Measurements from ENCODE around the gene LRRC72.
"Not testable (repeated sequence)": the region's sequence is repeated elsewhere in the genome, so short reads cannot be mapped to it uniquely, and the experiment has no call there.

LRRC72 gene

DNA sequence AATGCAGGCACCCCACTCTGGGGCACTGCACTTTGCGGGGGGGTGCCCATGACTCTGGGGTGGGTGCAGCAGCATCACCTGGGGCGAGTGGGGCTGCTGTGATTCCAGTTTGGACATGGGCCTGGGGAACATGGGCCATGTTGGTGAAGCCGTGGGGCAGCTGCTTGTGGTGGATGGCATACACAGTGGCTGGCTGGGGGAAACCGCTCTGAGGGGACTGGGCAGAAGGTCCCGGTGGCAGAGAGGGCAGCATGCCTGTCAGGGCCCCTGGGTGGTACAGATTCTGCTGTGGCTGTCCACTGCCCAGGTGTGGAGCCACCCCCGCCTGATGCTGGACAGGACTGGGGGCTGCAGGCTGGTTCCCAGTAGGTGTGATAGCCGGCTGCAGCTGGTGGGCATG, 57.2 kb downstream of the LRRC72 start:
- no peak for DNase-seq

DNA sequence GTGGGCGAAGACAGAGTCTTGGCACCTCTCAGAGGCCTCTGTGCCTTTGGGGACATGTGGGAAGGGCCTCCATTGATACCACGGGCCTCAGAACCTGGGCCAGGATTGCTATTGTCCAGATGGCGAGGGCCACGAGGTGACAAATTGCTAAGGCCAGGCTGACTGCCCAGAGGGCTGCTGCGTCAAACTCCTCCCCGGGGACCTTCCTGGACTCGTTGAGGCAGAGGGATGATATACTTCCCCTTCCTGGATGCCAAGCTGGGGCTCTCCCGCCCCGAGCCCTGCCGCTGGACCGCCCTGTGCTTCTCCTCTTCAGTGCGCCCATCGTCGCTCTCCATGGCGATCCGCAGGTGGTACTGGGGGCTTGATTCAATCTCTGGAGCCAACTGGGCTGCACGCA, 58.9 kb downstream of the LRRC72 start:
- DNase-seq: no peak

DNA sequence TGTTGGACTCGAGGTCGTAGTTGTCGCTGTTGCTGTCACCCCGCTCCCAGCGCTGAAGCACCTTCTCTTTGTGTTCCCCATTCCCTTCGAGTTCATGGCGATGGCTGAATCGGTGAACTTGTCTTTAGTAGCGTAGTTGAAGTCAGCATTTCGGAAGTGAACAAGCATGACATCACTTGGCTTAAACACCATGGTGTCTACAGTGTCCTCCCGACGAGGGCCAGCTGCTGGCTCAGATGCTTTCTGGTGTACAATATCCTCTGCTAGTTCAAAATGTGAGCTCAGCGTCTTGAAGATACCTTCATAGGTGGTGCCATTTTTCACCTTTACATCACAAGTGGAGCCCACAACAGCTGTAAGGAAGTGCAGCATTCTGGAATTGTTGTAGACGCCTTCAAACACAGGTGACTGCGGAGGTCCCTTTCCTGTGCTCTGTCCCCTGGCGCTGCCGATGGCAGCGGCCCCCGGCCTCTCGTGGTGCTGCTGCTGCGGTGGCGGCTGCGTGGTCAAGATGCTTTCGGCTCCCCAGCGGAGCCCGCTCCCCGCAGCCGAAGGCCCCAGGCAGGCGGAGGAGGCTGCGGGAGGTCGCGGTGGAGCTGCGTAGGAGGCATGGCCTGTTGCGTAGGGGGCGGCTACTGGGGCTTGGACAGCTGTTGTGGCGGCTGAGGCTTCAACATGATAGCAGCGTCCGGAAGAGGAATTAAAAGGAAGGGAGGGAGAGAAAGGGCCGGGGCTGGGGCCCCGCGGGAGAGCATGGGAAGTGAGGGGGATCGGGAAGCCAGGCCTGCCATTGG, 59.7 kb downstream of the LRRC72 start:
- DNase-seq: no peak

DNA sequence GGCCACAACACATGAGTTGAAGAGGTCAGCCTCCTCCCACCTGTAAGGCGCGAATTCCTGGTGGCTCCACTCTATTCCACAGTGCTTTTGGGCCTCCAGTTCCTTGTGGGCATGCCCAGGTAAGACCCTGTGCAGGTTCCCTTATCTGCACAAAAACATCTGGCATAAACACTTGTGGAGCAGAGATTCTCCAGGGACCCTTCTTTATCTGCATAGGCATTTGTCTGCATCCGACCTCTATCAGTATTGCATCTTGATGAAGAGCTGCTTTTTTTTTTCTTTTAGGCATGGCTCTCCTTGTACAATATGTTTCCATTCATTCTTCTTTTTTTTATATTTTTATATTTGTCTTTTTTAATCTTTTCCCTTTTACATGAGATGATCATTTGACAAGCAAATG, 60.5 kb downstream of the LRRC72 start:
- no peak for DNase-seq

DNA sequence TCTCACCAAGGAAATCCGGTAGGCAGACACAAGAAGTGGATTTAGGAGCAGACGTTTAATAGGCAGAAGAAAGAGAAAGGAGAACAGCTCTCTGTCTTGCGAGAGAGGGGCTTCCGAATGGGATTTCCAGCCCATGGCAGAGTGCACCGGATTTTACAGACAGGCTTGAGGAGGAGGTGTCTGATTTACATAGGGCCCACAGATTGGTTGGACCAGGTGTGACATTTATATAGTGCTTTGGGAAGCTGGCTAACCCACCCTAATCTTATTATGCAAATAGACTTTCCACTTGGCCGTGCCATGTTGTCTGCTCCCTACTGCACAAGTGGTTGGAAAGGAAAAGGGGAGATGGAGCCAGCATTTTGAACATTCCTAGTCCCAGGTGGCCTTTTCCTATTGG, 61.2 kb downstream of the LRRC72 start:
- peak; percentile 36 for DNase-seq

DNA sequence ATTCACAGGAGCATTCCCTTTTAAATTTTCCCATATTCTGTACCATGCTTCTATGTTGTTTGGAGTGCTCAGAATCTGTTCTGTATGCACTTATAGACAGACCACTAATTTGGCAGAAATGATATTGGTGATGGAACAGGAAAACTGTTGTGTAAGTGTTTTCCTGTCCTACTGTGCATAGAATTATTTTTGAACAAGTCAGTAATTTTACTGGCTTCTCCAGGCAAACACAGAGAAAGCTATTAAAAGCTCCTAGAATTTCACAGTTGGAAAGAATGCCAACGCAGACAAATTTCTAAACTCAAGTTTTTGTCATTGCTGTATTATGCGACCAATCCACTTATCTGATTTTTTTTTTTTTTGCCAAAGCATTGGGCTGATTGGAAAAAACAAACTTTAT, 63.3 kb downstream of the LRRC72 start:
- DNase-seq: no peak

DNA sequence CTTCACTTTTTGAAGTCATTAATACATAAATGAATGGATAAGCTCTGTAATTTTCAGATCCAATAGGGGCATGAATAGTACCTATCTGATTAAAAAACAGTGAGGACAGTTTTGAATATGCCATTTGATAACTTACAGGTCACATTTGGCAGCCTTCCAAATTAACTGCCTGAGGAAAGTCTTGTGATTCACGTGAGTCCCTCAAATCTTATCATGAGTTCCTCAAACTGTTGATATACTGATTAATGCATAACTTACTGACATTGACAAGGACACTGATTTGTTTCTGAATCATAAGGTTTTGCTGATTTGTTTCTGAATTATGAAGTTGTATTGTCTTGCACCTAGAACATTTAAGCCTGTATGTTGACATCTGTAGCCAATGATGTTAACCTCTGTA, 63.8 kb downstream of the LRRC72 start:
- DNase-seq: peak; percentile 8

DNA sequence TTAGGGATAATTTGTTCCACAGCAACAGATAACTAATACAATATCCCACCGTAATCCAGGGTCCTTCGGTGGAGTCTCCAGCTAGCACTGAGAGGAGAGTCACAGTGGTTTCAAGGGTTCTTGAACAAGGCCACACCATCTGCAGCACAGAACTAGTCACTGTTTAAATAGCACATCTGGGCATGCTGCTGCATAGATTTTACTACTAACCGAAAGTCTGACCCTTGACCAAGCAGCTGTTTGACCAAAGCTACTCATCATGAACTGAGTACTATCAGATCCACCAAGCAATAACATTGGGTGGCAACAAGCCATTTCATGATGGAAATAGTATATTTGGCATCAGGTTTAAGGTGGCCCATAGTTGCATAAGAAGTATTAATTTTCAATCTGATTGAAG, 65.8 kb downstream of the LRRC72 start:
- no peak for DNase-seq

DNA sequence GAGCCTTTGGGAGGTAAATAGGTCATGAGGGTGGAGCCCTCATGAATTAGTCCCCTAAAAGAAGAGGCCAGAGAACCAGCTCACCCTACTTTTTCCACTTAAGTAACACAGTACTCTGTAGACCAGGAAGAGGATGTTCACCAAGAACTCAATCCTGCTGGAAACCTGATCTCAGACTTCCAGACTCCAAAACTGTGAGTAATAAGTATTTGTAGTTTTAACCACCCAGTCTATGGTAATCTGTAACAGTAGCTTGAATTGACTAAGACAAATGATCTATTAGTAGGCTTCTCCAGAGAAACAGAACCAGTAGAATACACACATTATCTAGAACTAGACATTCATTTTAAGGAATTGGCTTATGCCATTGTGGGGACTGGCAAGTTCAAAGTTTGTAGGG, 67.4 kb downstream of the LRRC72 start:
- no peak for DNase-seq

DNA sequence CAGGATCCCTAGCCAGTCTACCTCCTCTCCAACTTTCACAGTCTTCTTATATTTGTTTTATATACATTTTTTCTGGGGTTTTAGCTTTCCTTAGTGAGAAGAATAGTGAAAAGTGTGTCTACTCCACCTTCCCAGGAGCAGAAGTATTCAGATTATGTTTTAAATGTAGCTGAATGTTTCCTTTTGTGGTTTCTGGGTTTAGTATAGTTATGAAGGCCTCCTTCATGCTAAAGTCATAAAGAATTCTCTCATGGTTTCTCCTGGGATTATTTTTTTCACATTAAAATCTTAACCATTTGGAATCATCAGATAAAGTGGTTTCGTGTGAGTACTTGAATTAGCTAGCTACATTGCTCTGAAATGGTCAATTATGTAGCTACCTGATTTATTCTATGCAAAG, 68.1 kb downstream of the LRRC72 start:
- DNase-seq: no peak

DNA sequence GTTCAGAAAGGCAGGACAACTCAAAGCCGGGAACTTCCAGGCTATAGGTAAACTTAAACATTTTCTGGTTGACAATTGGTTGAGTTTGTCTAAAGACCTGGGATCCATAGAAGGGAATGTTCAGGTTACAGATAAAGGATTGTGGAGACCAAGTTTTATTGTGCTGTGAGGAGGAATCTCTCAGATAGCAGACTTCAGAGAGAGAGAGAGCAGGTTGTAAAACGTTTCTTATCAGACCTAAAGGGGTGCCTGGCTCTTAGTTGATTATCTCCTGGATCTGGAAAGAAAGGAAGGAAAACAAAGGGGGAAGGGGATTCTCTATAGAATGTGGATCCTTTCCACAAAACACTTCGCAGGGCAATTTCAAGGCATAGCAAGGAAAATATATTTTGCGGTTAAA, 69.0 kb downstream of the LRRC72 start:
- not testable (repeated sequence) for DNase-seq

DNA sequence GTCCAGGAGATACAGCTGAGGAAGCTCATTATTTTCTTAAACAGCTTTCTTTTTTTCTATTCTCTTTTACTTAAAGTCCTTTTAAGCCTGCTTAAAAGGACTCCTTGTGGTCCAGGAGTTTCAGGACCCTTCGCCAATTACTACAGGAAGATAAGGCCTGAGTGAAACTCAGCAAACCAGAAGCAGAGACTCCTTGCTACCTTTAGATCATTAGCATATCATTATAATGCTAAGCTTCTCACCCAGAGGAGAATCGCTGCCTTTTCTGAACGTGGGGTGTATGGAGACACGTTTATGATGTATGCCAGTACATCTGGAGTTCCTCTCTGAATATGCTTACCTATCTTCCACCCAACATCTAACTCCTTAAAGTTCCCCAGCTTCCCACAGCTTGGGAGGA, 71.4 kb downstream of the LRRC72 start:
- no peak for DNase-seq

DNA sequence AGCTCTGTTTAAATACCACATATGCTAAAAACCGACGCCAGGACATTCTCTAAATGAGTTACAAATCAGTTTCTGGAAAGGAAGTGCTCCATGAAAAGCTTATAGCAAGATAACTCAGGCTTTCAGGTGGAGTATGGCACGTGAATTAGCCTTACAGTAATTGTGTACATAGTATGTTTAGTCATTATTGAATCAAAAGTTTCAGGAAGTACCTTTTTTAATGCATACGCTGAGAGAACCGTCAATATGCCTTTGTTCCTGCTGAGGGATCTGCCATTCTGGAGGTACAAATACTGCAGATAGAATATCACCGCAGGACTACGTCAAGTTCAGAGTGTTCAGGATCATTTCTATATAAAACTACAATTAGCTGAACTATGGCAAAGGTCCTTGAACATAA, 73.2 kb downstream of the LRRC72 start:
- no peak for DNase-seq

DNA sequence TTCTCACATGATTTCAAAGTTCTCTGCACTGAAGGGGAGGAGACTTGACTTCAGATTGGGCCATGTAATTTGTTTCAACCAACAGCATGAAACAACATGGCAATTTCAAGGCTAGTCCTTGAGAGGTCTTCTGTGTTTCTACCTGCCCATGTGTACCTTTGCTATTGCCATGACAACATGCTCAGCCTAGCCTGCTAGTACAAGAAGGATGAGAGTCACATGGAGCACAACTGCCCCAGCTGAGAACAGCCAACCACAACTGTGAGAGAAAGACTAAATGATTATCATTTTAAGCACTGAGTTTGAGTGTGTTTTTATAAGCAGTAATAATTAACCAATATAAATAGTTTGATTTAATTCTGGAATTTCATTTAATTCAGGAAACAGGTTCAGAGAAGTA, 77.0 kb downstream of the LRRC72 start:
- no peak for DNase-seq

DNA sequence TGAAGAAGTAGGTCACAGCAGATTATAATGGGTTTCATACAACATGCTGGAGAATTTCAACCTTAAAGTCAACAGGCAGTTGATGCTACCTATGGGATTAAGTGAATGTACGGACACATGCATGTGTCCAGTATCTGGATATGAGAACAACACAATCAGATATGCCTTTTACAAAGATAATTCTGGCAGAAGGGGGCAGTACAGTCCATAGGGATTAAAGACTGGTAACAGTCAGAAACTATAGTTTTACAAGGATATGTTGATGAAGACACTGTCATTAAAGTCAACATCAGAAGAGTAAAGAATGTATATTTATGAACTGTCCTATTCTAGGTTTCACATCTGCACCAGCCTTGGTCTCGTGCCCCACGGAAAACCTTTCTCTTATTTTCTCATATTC, 77.4 kb downstream of the LRRC72 start:
- no peak for DNase-seq

DNA sequence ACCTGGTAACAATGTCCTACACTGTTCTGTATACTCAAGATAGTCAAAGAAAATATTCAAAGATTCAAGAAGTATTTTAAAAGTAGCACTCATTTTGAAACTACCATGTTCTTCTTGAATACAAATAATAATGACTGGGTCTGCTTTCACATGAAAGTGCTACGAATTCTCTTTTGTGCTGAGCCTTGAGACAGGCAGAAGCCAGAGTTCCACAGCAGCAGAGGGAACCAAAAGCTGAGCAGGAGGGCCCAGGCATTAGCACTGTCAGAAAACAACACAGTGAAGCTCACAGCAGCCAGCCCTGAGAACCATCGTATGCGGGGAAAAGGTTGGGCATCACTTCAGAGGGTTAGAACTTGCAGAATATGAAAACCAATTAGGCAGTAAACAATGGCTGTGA, 80.1 kb downstream of the LRRC72 start:
- DNase-seq: no peak

DNA sequence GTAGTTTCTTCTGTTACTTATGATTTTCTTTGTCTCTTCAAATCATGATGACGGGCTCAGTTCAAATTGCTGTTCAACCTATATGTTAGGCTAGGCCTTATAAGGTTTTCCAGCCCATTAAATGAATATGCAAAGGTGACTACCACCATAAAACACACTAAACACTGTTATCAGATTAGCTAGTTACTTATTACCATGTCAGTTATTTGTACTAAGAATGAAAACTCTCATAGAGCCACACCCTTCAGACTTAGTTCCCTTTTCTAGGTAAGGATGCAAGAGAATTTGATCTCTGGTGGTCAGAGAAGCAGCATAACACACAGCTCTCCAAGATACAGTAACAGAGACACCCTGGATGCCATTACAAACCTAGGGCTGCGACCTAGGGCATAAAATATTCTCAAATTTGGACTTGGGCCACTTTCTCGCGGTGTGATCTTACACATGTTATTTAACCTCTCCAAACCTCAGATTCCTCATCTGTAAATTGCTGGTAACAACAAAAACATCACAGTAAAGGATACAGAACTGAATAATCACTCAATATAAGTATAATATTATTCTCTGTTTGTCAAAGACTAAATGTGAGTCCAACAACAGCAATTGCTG, 83.3 kb downstream of the LRRC72 start:
- no peak for DNase-seq

DNA sequence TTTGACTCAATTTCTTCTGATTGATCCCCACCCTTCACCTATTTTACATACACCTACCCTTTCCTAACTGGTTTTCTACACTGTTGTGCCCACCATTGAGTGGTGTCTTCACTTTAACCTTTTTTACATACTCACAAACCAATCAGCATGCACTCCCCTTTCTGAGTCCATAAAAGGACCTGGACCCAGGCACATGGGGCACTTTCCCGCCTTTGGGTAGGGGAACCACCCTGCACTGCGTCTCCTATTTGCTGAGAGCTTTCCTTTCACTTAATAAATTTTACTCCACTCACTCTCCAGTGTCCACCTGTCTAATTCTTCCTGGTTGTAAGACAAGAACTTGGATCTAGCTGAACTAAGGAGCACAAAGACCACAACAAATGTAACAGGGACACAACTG, 85.1 kb downstream of the LRRC72 start:
- no peak for DNase-seq

DNA sequence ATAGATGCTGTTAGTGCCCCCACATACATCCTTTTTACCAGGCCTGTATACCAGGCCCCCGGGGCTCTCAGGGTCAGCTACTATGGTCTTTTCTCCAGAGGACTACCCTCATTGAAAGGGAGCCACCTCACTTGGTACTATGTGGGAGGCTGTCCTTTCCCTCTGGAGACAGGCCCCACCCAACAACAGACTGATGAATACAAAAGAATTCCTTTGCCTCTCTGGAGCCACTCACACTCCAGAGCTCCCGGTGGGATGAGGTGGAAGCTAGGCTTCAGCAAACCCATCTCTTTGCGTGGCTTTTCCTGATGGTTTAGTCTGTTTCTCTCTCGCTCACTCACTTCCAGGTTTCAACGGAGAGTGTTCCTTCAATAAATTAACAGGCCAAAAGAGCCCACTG, 88.6 kb downstream of the LRRC72 start:
- DNase-seq: no peak

DNA sequence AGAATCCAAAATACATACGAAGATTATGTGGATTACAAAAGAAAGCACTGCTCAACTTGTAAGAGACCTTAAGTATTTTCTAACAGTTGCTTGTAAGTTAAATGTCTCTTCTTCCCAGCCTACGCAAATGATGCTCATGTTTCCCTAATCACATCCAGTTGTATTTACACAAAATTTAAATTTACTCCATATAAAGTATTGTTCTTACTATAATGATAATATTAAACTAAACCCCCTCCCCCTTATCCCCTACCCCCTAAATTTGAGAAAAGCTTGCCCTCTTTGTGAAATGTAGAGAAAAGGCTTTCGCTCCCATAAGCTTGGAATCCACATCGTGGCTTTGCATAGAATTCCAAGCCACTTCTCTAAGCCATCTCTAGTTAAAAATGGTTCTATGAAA, 89.5 kb downstream of the LRRC72 start:
- no peak for DNase-seq

DNA sequence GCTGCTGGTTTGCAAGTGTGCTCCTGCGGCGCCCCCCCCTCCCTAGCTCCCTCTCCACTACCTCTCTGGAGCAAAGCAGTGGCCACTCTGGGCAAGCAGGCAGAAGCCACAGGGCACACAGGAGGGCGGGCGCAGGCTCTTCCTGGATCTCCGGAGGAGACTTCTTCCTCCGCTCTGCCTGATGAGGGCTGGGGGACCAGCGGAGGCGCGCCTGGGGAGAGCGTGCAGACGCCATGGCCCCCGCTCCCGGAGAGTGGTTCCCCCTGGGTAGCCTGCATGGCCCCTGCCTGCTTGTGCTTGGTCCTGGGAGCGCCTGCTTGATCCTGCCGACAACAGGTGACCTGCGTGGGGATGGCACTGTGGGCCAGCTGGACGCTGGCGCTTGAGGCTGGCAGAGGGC, 89.9 kb downstream of the LRRC72 start:
- no peak for DNase-seq

DNA sequence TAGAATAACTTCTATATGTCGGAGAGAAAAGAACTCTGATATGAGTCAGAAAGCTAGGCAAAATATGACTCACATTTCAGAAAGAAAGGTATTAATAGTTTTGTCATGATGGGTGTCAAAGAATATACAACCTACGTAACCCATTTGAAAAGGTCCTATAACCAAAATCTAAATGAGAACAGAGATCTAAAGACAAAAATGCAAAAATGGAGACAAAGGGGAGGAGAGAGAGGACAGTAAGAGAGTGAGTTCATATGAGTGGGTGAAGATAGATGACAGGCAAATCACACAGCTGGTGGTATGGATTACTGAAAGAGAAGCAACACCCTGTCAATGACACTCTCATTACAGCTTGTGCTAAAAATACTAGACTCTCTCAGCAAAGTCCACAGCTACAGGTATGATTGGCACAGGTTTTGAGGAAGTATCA, 93.4 kb downstream of the LRRC72 start:
- DNase-seq: no peak

DNA sequence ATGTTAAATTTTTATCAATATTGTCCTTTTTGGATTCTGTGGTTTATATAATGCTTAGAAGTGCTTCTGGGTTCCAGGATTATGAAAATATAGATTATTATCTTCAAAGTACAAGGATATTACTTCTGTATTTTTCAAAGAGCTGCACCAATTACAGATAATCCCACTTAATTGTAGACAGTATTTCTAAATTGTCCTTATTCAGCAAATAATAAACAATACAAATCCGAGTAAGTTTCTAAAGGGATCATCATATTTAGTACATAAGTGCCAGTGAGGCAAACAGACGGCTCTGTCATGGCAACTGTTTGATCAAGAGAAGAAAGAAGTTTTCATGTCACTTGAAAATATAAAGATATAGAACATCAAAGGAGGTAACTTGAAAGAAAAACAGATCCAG, 99.8 kb downstream of the LRRC72 start:
- DNase-seq: no peak

DNA sequence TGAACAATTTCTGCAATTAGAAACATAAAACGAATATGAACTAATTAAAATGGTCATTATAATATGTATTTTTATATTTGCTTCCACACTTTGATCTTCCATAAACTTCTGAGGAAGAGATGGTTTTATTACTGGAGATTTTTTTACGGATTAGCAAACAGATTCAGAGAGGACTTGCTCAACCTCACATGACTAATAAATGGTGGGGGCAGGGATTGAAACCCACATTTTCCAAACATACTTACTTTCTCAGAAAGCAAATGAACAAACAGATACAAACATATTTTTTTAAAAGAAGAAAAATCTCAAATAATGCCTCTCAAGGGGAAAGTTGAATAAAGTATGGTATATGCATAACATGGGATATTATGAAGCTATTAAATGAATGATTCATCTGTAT, 100.6 kb downstream of the LRRC72 start:
- DNase-seq: no peak

DNA sequence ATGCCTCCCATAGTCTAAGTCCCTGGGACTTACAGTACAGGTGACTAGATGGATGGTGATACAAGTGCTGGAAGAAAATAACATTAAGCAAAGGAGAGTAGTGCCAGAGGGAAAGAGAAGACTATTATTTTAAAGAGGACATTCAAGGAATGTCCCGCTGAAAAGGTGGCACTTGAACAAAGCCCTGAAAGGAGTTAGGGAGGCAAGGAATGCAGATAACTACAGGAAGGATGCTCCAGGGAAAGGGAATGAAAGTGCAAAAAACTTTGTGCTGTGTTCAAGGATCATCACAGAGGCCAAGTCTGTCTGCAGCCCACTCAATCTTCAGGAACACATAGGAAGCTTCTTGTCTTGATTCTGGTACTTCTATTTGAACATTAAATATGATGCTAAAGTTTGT, 104.0 kb downstream of the LRRC72 start:
- no peak for DNase-seq

Data from DMS79 treated with DMSO at 0.1 percent for 48 hours (cell line).